OCI-LY7 (cell line): ENCODE measurements around the gene EIF5B.

Experiments used
- EZH2phosphoT487 ChIP-seq: fragments of 200-600 bp; sonication (generic); IDR thresholded peaks from 2 replicates; pipeline ENCODE4 v1.6.1; 2018; ENCODE audit warnings: low read depth, borderline replicate concordance, mild to moderate bottlenecking, mixed run types, antibody characterized with exemption, low read length, moderate library complexity, mixed read lengths
- TF ChIP-seq, protein P1 (sequence below): fragments of 200-600 bp; sonication (generic); conservative IDR thresholded peaks from 2 replicates; pipeline ENCODE4 v1.5.1; 2014; ENCODE audit warnings: mild to moderate bottlenecking, antibody characterized with exemption, low read length, moderate library complexity, mixed read lengths

DNA sequence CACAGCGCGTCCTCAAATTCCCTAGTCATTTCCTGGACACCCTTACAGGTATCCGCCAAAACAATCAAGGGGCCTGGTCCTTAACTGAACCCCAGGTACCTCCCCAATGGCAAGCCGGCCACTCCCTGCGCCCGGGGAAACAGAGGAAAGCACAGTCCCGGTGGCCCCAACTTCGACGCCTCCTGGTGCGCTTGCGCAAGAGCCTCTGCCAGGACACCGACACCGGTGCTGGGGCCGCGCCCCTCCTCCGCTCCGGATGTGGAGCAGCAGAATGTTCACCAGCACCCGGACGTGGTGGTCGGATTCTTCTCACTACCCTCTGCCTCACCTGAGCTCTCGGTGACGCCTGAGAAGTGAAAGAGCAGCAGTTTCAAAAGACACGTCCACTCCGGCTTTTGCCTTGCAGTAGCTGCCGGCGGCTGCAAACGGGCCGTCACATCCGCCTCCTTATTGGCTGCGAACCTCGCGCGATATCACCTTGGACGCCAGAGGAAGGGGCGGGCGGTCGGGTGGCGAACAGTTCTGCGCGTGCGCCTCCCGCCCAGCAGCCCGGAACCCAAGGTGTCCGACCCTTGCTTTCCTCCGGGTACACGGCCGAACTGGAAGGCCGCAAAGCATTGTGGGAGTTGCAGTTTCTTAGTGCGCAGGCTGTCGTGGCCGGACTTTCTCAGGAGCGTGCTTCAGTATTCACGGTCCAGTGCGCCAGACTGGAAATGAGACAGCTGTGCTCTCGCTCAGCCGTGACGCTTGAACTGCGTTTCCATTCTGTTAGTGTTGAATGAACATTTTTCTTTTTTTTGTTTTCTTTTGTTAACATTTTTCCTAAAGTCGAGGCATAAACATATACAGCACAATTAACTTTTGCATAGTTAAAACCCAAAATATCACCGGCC lies 1.0 kb upstream of the EIF5B start, which contains the start of gene TXNDC9:
- TF ChIP-seq, protein P1, sequence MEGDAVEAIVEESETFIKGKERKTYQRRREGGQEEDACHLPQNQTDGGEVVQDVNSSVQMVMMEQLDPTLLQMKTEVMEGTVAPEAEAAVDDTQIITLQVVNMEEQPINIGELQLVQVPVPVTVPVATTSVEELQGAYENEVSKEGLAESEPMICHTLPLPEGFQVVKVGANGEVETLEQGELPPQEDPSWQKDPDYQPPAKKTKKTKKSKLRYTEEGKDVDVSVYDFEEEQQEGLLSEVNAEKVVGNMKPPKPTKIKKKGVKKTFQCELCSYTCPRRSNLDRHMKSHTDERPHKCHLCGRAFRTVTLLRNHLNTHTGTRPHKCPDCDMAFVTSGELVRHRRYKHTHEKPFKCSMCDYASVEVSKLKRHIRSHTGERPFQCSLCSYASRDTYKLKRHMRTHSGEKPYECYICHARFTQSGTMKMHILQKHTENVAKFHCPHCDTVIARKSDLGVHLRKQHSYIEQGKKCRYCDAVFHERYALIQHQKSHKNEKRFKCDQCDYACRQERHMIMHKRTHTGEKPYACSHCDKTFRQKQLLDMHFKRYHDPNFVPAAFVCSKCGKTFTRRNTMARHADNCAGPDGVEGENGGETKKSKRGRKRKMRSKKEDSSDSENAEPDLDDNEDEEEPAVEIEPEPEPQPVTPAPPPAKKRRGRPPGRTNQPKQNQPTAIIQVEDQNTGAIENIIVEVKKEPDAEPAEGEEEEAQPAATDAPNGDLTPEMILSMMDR: no peak
- TF ChIP-seq EZH2phosphoT487: no peak
